Measurements from ENCODE around the gene GGA3.

- TF ChIP-seq CTCF (optimal IDR thresholded peaks at IDR 0.05 in 1 of 3, IDR thresholded peaks at IDR 0.05 in 1 of 3, conservative IDR thresholded peaks at IDR 0.05 in 1 of 3; ENCODE audit: extremely low read depth in 1 of 3, insufficient read depth in 2 of 3, low read length in 3 of 3) = no peak
- TF ChIP-seq EZH2 (IDR thresholded peaks at IDR 0.05; ENCODE audit: low read length) = no peak
These were observed 38.9 kb upstream of the GGA3 start for GRCh38 chr17:75300280-75300679.
